GM12892 (cell line): Measurements from ENCODE around the gene SLC35A2.
"Not testable (repeated sequence)": the region's sequence is repeated elsewhere in the genome, so short reads cannot be mapped to it uniquely, and the experiment has no call there.

Experiments
- POLR2A ChIP-seq: IDR thresholded peaks from 2 replicates; pipeline ENCODE4 v1.6.1; 2011; ENCODE audit warnings: low read depth, low read length, control low read depth
- POLR2AphosphoS5 ChIP-seq: IDR thresholded peaks from 2 replicates; pipeline ENCODE4 v1.6.1; 2011; ENCODE audit warnings: low read depth, low read length, control low read depth
- TAF1 ChIP-seq: IDR thresholded peaks from 2 replicates; pipeline ENCODE4 v1.6.1; 2011; ENCODE audit warnings: low read depth, mild to moderate bottlenecking, control low read depth, low read length, borderline replicate concordance

GRCh38 chrX:48854121-48854804, 57.2 kb downstream of the SLC35A2 start:
- not testable (repeated sequence) for TF ChIP-seq POLR2A, POLR2AphosphoS5, TAF1
